Mesenchymal stem cell (in vitro differentiated cells and primary cell): ENCODE data around the gene DNASE2.
A peak's percentile ranks its signal among the peaks of the same experiment; 100 is the strongest.

Source experiments
- DNase-seq: peaks from one replicate; pipeline ENCODE4 v3.0.0-alpha.2; 2013
- H2AFZ ChIP-seq: one replicate; pipeline ENCODE4 v1.6.1; 2013; ENCODE audit warnings: low read depth, mild to moderate bottlenecking, control low read depth, inconsistent platforms, low read length, moderate library complexity
- H2AK5ac ChIP-seq: 2 replicates; pipeline ENCODE4 v1.6.1; 2013; ENCODE audit warnings: low read length, moderate library complexity, mild to moderate bottlenecking, inconsistent platforms; ENCODE audit not compliant: severe bottlenecking
- H2BK120ac ChIP-seq: one replicate; pipeline ENCODE4 v1.6.1; 2013; ENCODE audit warnings: low read depth, mild to moderate bottlenecking, inconsistent platforms, low read length, moderate library complexity
- H2BK12ac ChIP-seq, 2 experiments: one replicate each; pipeline ENCODE4 v1.6.1; 2013; ENCODE audit warnings: inconsistent platforms in 2 of 2, low read length in 2 of 2, mild to moderate bottlenecking in 2 of 2, moderate library complexity in 2 of 2, control low read depth in 1 of 2
- H2BK15ac ChIP-seq: one replicate; pipeline ENCODE4 v1.6.1; 2013; ENCODE audit warnings: mild to moderate bottlenecking, low read depth, inconsistent platforms; ENCODE audit not compliant: poor library complexity, severe bottlenecking
- H2BK5ac ChIP-seq: 2 replicates; pipeline ENCODE4 v1.6.1; 2013; ENCODE audit warnings: low read depth, mild to moderate bottlenecking, low read length, control low read depth, inconsistent platforms; ENCODE audit not compliant: poor library complexity, severe bottlenecking
- H3K14ac ChIP-seq, 2 experiments: one replicate each; pipeline ENCODE4 v1.6.1; 2013; ENCODE audit warnings: inconsistent platforms in 2 of 2, low read length in 2 of 2, control low read depth in 1 of 2, mild to moderate bottlenecking in 1 of 2, moderate library complexity in 1 of 2
- H3K18ac ChIP-seq, 2 experiments: one replicate each; pipeline ENCODE4 v1.6.1; 2013; ENCODE audit warnings: inconsistent platforms in 2 of 2, low read length in 2 of 2, control low read depth in 1 of 2, low read depth in 1 of 2, mild to moderate bottlenecking in 1 of 2
- H3K23ac ChIP-seq, 2 experiments: one replicate each; pipeline ENCODE4 v1.6.1; 2013; ENCODE audit warnings: inconsistent platforms in 2 of 2, low read length in 2 of 2, mild to moderate bottlenecking in 2 of 2, moderate library complexity in 2 of 2, control low read depth in 1 of 2
- H3K27ac ChIP-seq: 2 replicates; pipeline ENCODE4 v1.5.1; 2013; ENCODE audit warnings: mild to moderate bottlenecking, moderate library complexity, low read length, control low read depth, inconsistent platforms; ENCODE audit not compliant: poor library complexity, severe bottlenecking
- H3K27me3 ChIP-seq, 2 experiments: 2 replicates each; pipeline versions ENCODE4 v1.6.1 to v1.7.0; 2013; ENCODE audit warnings: low read length in 2 of 2, mild to moderate bottlenecking in 2 of 2, moderate library complexity in 2 of 2, control low read depth in 1 of 2, inconsistent platforms in 1 of 2; ENCODE audit not compliant: control insufficient read depth in 1 of 2, insufficient read depth in 1 of 2
- H3K36me3 ChIP-seq, 2 experiments: 2 replicates each; pipeline versions ENCODE4 v1.6.1 to v1.7.0; 2013; ENCODE audit warnings: low read length in 2 of 2, control low read depth in 1 of 2, inconsistent platforms in 1 of 2, low read depth in 1 of 2, mild to moderate bottlenecking in 1 of 2; ENCODE audit not compliant: insufficient read depth in 2 of 2, control insufficient read depth in 1 of 2
- H3K4ac ChIP-seq, 2 experiments: one replicate each; pipeline ENCODE4 v1.6.1; 2013; ENCODE audit warnings: inconsistent platforms in 2 of 2, low read length in 2 of 2, mild to moderate bottlenecking in 2 of 2, moderate library complexity in 2 of 2, control low read depth in 1 of 2, low read depth in 1 of 2
- H3K4me1 ChIP-seq: 2 replicates; pipeline ENCODE4 v1.6.1; 2013; ENCODE audit warnings: low read depth, low read length, control low read depth; ENCODE audit not compliant: control insufficient read depth, insufficient read depth
- H3K4me2 ChIP-seq: 2 replicates; pipeline ENCODE4 v1.6.1; 2013; ENCODE audit warnings: low read length, mild to moderate bottlenecking, inconsistent platforms; ENCODE audit not compliant: poor library complexity, severe bottlenecking
- H3K4me3 ChIP-seq, 2 experiments: 2 replicates each; pipeline versions ENCODE4 v1.5.1 to v1.7.0; 2013; ENCODE audit warnings: low read length in 2 of 2, mild to moderate bottlenecking in 2 of 2, control low read depth in 1 of 2, low read depth in 1 of 2; ENCODE audit not compliant: insufficient read depth in 1 of 2
- H3K79me1 ChIP-seq: replicated peaks from 2 replicates; pipeline ENCODE4 v1.6.1; 2013; ENCODE audit warnings: mild to moderate bottlenecking, control low read depth, low read length, inconsistent platforms; ENCODE audit not compliant: poor library complexity, severe bottlenecking
- H3K9ac ChIP-seq: 2 replicates; pipeline ENCODE4 v1.7.0; 2013; ENCODE audit warnings: mild to moderate bottlenecking, low read length, moderate library complexity
- H3K9me3 ChIP-seq: 2 replicates; pipeline ENCODE4 v1.7.0; 2013; ENCODE audit warnings: mild to moderate bottlenecking, low read length; ENCODE audit not compliant: control insufficient read depth
- H4K8ac ChIP-seq: one replicate; pipeline ENCODE4 v1.6.1; 2013; ENCODE audit warnings: inconsistent platforms, mild to moderate bottlenecking, low read length, moderate library complexity
- H4K91ac ChIP-seq: one replicate; pipeline ENCODE4 v1.6.1; 2013; ENCODE audit warnings: mild to moderate bottlenecking, low read length, inconsistent platforms
- WGBS: methylation state at CpG from one replicate; pipeline ENCODE4 v1.1.7; 2013; ENCODE audit warnings: mixed read lengths; 5-methylcytosine and 5-hydroxymethylcytosine counted together

DNASE2 gene

GRCh38 chr19:12864721-12865715 lies 16.2 kb downstream of the DNASE2 start:
- no peaks in the 10 kb centered on the region for H3K36me3 ChIP-seq
- H3K14ac ChIP-seq = no peak overlapping the region
- no peak for DNase-seq
- H3K4me3 ChIP-seq = no peak overlapping the region
- no peaks in the 10 kb centered on the region for H3K79me1 ChIP-seq
- no peak overlapping the region for H2BK120ac ChIP-seq
- no peak overlapping the region for H2BK5ac ChIP-seq
- no peak overlapping the region for H4K91ac ChIP-seq
- H4K8ac ChIP-seq = no peak overlapping the region
- 92% methylated on average over 33 of the region's 34 CpGs for WGBS
- no peak overlapping the region for H2BK12ac ChIP-seq
- no peak overlapping the region for H2AFZ ChIP-seq
- H3K4me2 ChIP-seq = no peak overlapping the region
- H3K27me3 ChIP-seq = peaks cover 4 to 10% of the 10 kb centered on the region in 2 experiments
- H3K4ac ChIP-seq = no peak overlapping the region
- no peaks in the 10 kb centered on the region for H3K9me3 ChIP-seq
- no peak overlapping the region for H3K18ac ChIP-seq
- no peak overlapping the region for H3K9ac ChIP-seq
- peaks cover 7% of the 10 kb centered on the region for H3K4me1 ChIP-seq
- H3K23ac ChIP-seq = no peak overlapping the region
- peak overlapping the region; percentile 13 for H2BK15ac ChIP-seq
- no peak overlapping the region for H2AK5ac ChIP-seq
- no peak overlapping the region for H3K27ac ChIP-seq

- peaks cover 7% of the 10 kb centered on the region for H3K4me1 ChIP-seq
- H3K27me3 ChIP-seq = peaks cover 4 to 10% of the 10 kb centered on the region in 2 experiments
- H3K9me3 ChIP-seq = no peaks in the 10 kb centered on the region
- no peak overlapping the region for H3K18ac ChIP-seq
- H3K27ac ChIP-seq = no peak overlapping the region
- H2BK5ac ChIP-seq = no peak overlapping the region
- no peak overlapping the region for H2BK12ac ChIP-seq
- H2BK120ac ChIP-seq = no peak overlapping the region
- H3K9ac ChIP-seq = no peak overlapping the region
- 89% methylated on average over 4 of the region's 4 CpGs for WGBS
- H3K14ac ChIP-seq = no peak overlapping the region
- no peak overlapping the region for H4K8ac ChIP-seq
- H2BK15ac ChIP-seq = no peak overlapping the region
- H3K79me1 ChIP-seq = no peaks in the 10 kb centered on the region
- no peak overlapping the region for H3K4ac ChIP-seq
- no peaks in the 10 kb centered on the region for H3K36me3 ChIP-seq
- no peak overlapping the region for H3K4me2 ChIP-seq
- no peak overlapping the region for H2AK5ac ChIP-seq
- H3K23ac ChIP-seq = no peak overlapping the region
- H3K4me3 ChIP-seq = no peak overlapping the region
- DNase-seq = no peak
- no peak overlapping the region for H4K91ac ChIP-seq
- H2AFZ ChIP-seq = no peak overlapping the region
Measured at GRCh38 chr19:12864143-12864542, 17.1 kb downstream of the DNASE2 start.

- H3K4ac ChIP-seq = no peak overlapping the region
- H3K27ac ChIP-seq = no peak overlapping the region
- H3K36me3 ChIP-seq = no peaks in the 10 kb centered on the region
- no peak overlapping the region for H3K9ac ChIP-seq
- H3K14ac ChIP-seq = no peak overlapping the region
- H3K27me3 ChIP-seq = peaks cover 0 to 11% of the 10 kb centered on the region in 2 experiments
- no peak overlapping the region for H4K8ac ChIP-seq
- no peak overlapping the region for H2BK12ac ChIP-seq
- WGBS = 57% methylated on average over 6 of the region's 7 CpGs
- no peak overlapping the region for H2BK120ac ChIP-seq
- H2BK15ac ChIP-seq = no peak overlapping the region
- H3K4me2 ChIP-seq = no peak overlapping the region
- no peak overlapping the region for H3K4me3 ChIP-seq
- no peak overlapping the region for H2AK5ac ChIP-seq
- no peak overlapping the region for H4K91ac ChIP-seq
- no peak overlapping the region for H2BK5ac ChIP-seq
- no peak overlapping the region for H3K23ac ChIP-seq
- DNase-seq = no peak
- H3K79me1 ChIP-seq = no peaks in the 10 kb centered on the region
- H3K18ac ChIP-seq = no peak overlapping the region
- H2AFZ ChIP-seq = no peak overlapping the region
- H3K4me1 ChIP-seq = no peaks in the 10 kb centered on the region
- peaks cover 11% of the 10 kb centered on the region for H3K9me3 ChIP-seq
Measured at GRCh38 chr19:12859546-12859945, 21.7 kb downstream of the DNASE2 start.

DNA sequence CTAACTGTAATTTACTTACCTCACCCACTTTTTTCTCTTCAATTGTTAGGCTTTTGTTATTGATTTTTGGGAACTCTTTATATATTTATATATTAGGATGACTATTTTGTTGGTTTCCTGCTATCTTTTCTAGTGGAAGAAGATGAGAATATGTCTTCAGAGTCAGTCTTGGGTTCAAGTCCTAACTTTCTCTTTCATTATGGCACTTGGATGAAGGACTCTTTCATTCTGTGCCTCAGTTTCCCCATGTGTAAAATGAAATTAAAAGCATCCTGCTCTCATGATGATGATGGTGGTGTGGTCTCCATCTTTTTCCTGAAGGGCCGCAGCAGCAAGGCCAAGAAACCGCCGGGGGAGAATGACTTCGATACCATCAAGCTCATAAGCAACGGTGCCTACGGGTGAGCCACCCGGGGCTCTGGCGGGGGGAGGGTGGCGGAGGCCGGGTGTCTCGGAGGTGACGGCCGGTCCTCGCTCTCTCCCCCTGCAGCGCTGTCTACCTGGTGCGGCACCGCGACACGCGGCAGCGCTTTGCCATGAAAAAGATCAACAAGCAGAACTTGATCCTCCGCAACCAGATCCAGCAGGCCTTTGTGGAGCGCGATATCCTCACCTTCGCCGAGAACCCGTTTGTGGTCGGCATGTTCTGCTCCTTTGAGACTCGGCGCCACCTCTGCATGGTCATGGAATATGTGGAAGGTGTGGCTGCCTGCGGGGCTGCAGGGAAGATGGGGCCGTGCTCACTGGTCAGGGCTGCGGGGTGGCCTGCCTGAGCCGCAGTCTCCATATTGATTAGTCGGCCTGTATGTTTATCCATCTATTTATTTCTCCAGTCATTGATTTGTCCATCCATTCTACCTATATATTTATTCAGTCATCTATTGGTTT lies 23.0 kb downstream of the DNASE2 start:
- Histone ChIP-seq H3K36me3 (no peaks in the 10 kb centered on the region), H4K91ac (no peak overlapping the region), H2AFZ (no peak overlapping the region), H2BK12ac (no peak overlapping the region), H3K9me3 (peaks cover 11% of the 10 kb centered on the region), H4K8ac (no peak overlapping the region), H3K4me2 (no peak overlapping the region), H2BK5ac (no peak overlapping the region), H2BK15ac (no peak overlapping the region), H3K9ac (no peak overlapping the region), H2BK120ac (no peak overlapping the region), H3K4ac (no peak overlapping the region), H2AK5ac (no peak overlapping the region), H3K4me1 (no peaks in the 10 kb centered on the region), H3K27me3 (peaks cover 0 to 11% of the 10 kb centered on the region in 2 experiments), H3K79me1 (no peaks in the 10 kb centered on the region), H3K4me3 (no peak overlapping the region), H3K27ac (no peak overlapping the region), H3K18ac (no peak overlapping the region), H3K23ac (no peak overlapping the region), H3K14ac (peak overlapping the region in 1 of 2 experiments; percentile 28)
- WGBS = 96% methylated on average over 31 of the region's 35 CpGs
- no peak for DNase-seq
